ENCODE measurements around the gene PRKG1.
"Not testable (repeated sequence)": the region's sequence is repeated elsewhere in the genome, so short reads cannot be mapped to it uniquely, and the experiment has no call there.

PRKG1 gene

DNA sequence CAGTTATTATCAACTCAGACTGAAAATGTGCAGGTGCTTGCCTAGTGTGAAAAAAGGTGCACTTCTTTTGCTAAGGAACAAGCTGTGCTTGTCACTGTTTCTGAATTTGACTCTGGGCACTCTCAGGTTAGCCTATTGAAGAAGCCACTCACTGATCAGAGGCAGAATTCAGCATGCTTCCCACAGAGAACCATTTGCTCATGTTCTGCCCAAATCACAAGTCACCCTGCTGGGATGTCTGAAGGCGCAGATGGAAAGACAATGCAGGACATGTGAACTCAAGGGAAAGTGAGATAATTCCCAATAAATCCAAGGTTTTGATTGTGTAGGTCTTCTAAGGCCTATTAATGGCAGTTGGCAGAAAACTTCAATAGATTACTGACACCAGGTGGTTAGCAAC lies 672.9 kb downstream of the PRKG1 start:
- no peak for DNase-seq

DNA sequence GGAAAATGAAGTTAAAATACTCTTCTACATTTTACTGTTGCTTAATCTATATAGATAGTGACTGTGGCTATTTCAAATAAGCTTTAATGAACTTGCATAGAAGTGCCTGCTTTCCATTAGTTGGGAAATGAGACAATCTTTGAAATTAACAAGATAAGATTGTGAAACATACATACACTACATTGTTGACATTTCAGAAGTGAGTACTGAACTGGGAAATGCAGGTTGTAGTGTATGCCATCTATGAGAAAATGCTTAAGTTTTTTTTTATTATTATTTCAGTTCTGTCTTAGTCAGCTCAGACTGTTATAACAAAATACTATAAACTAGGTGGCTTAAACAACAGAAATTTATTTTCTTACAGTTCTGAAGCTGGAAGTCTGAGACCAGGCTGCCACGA lies 674.7 kb downstream of the PRKG1 start:
- DNase-seq = no peak

DNA sequence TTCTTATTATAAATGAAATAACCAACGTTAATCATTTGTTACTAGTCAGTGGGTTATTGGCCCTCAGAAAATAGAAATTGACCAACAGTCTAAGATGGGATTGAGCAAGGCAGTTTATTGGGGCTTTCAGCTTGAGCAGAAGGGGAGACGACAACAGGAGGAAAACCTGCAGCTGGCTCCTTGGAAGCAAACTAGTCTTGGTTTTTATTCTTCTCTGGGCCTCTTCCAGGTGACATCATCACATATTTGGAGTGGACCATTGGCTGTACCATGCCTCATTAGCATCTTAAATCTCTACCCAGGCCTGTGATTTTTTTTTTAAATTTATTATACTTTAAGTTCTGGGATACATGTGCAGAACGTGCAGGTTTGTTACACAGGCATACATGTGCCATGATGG lies 684.1 kb downstream of the PRKG1 start:
- no peak for DNase-seq

DNA sequence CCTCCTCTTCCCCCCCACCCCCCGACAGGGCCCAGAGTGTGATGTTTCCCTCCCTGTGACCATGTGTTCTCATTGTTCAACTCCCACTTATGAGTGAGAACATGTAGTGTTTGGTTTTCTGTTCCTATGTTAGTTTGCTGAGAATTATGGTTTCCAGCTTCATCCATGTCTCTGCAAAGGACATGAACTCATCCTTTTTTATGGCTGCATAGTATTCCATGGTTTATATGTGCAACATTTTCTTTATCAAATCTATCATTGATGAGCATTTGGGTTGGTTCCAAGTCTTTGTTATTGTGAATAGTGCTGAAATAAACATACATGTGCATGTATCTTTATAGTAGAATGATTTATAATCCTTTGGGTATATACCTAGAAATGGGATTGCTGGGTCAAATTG lies 684.6 kb downstream of the PRKG1 start:
- DNase-seq = not testable (repeated sequence)

DNA sequence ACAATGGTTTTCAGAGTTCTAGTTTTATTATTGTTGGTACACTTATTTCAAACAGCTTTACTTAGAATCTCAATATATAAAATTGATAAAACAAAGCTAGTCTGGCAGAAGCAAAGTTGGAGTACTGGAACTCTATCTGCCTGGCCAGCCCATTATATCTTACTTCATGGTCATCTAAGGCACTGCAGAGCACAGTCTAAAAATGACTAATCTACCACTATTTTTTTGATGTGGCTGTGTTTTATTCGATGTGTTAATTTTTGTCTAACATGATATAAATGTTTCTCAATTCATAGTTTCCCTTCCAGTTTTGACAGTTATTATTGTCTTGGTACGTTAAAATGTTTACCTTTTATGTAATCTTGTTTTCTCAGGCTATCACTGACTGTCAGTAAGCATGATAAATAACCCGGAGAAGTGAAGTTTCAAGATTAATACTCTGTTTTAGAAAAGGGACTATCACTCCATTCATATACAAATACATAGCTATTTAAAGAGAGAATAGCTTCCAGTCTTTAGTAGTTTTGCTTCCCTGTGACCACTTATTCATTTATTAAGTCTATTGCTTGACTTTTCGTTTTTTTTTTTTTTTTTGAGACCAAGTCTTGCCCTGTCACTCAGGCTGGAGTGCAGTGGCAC lies 685.7 kb downstream of the PRKG1 start:
- no peak for DNase-seq

DNA sequence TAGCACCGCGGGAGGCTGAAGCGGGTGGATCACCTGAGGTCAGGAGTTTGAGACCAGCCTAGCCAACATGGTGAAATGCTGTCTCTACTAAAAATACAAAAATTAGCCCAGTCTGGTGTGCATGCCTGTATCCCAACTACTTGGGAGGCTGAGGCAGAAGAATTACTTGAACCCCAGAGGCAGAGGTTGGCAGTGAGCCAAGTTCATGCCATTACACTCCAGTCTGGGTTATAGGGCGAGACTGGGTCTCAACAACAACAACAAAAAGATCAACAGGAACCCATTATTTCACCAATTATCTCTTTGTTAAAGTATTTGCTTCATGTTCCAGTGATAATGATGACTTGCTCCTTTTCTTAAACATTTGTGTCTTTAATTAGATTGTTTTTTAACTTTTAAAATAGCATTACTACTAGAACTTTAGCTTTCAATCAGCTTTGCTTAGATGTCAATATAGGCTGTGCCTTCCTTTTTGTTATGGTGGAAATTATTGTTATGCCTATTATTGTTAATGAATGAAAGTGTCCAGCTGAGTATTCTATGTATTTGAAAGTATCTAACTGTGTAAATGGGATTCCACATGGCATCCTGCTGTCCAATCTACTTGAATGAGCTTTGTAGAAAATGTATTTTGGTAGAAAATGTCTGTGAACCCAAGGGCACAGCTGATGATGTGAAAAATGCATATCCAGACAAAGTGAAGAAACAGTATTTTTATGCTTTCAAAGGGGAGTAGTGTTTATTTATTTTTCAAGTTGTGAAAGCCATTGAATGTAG lies 686.8 kb downstream of the PRKG1 start:
- DNase-seq = no peak

DNA sequence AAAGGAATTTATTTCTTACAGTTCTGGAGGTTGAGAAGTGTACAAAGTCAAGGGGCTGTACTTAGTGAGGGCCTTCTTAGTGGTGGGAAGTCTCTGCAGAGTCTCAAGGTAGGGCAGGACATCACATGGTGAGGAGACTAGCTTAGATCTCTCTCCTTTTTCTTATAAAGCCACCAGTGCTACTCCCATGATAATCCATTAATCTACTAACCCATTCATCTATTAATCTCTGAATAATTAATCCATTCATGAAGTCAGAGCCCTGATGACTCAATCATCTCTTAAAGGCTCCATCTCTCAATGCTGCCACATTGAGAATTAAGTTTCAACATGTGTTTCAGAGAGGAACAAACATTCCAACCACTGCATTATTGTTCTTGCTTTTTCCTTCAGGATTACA lies 689.5 kb downstream of the PRKG1 start:
- DNase-seq = no peak

DNA sequence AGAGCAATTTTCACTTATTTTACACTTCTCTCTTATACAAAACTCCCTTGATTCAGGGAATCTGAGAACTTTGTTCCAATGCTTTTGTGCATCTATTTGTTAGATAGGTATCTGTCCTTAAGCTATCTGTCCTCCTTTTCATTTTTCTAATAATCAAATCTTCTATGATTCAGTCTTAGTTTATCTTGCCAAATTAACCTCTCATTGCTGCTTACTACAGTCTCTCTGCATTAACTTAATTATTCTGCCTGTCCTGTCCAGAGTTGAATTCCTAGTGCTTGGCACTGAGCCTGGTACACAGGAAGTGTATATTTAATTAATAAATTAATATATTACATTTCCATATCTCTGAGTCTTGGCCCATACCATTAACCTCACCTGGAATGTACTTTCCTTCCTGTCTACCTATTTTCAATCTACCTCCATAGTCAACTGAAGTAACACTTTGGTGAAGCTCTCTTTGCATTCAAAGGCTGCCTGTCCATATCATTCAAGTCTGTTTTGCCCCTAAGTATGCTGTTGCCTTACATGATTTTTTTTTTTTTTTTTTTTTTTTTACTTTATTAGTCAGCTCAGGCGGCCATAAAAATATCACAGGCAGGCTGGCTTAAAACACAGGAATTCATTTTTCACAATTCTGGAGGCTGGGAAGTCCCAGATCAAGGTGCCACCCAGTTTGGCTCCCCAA lies 691.1 kb downstream of the PRKG1 start:
- no peak for DNase-seq

DNA sequence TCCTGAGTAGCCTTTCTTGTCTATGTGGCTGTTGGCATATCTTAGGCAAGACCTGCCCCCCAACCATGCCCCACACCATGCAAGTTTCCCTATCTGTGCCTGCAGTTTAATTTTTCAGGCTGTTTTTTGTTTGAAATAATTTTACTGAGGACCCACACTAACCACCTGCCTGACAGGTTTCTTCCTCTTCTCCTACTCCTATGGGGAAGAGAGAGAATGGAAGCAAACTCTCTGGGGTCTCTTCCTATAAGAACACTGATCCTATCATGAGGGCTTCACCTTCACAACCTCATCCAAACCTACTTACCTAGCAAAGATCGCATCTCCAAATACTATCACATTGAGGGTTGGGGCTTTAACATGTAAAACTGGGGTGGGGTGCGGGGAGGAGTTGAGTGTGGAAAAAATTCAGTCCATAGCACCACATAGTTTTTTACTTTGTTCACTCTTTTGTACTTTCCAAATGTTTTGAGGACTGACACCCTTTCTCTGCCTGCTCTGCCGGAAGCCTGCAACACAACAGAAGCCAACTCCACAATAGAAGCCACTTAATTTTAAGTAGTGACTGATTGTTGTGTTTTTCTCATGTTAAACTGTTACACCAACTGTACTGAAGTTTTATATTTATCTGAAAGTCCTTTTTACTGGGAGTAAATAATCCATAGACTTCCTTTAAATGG lies 692.3 kb downstream of the PRKG1 start:
- DNase-seq = no peak

DNA sequence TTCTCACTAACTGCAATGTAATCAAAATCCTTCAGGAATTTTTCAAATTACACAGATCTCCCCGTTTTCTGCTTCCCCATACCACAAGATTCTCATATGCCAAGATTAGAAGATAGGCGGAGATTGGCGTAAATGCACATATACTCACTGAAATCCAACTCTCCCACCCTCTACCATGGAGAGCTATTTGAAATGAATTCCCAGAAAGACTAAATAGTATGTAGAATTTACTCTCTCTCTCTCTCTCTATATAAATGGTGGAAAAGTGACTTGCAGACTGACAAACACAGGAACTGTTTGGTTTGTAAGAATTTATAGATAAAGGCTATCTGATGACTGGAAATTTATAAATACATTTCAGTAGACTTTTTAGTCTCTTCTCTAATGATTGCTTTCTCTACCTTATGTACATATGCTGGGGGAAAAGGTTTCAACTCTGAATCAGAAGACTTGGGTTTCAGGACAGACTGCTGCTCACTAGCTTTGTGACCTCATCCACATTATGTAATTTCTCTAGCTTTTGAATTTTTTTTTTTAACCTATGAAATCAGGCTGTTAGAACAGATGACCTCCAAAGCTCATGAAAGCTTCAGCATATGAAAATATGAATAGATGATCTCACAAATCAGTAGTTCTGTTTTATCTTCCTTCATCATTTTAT lies 692.9 kb downstream of the PRKG1 start:
- no peak for DNase-seq

DNA sequence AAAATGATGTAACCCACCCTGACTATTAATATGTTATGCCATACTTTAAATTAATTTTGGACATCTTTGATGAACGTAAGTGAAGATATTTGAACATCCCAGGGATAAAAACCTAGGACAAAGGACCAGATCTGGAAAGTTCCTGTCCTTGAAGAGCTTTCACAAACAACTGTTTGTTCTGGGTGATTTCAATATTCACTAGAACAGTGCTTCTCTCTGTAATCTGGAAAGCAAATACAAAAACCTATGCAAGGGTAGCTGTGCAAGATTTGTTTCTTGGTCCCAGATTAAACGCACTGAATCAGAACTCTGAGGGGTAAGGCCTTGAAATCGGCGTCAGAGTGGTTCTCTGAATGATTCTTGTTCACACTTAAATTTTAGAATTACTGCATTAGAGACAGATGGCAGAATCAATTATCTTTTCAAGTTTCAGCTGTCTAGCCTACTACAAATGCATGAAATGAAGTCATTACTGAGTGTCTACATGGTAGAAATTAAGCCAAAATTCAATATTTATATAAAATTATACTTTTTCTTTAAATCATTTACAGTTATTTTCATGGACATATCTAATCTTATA lies 694.7 kb downstream of the PRKG1 start:
- DNase-seq = peak in 3 of 51 donors; percentile 8 to 38 (median 9)

DNA sequence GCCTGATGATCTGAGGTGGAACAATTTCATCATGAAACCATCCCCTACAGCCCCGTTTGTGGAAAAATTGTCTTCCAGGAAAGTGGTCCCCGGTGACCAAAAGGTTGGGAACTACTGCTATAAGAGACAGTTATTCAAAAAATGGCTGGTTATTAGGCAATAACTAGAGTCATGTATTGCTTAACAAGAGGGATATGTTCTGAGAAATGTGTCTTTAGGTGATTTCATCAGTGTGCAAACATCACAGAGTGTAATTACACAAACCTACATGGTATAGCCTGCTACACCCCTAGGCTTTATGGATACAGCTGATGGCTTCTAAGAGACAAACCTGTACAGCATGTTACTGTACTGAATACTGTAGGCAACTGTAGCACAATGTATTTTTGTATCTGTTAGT lies 696.4 kb downstream of the PRKG1 start:
- no peak for DNase-seq

DNA sequence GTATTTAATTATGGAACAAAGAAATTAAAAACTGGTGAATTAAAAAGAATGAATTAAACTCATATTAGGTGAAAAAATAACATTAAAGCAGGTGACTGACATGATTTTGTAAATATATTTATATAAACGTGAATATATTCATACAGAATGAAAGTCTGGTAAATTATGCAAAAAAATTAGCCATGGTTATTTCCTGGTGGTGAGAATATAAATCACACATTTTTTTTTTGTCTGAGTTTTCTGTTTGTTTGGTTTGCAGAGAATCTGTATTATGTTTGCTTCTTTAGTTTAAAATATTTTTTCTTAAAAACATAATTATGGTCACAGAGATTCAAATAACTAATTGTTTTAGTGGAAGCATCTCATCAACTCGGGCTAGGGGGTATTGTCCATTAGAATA lies 698.1 kb downstream of the PRKG1 start:
- no peak for DNase-seq

DNA sequence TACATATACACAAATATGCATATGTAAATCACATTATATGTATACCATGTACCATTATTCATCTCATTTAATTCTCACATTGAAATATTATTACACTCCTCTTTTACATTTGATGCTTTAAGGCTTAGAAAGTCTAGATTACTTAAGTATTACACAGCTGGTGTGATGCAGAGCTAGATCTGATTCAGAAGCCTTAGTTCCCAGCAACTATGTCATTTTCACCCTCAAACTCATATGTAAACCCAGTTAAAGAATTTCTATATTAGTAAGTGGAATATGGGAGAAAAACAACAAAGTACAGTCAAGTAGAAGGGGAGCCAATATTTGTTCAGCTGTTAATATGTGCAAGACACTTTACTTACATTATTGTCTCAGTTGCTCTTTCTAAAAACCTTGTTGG lies 699.4 kb downstream of the PRKG1 start:
- no peak for DNase-seq

DNA sequence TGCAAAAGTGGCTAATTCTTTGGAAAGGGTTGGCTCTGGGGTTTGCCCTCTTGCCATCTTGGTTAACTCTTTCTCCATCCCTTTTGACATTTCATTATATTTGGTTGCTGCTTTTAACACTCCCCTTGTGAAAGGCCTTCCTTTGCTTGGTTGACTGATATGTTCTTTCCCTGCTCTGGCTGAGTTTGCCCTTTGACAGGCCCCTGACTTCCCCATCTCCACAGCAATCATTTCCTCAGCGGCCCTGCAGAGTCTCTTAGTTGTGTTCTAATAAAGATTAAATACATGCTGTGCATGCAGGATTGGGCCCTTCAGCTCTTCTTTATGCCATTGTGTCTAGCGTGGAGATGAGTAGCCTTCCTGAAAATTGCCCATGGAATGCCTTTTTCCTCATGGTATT lies 709.7 kb downstream of the PRKG1 start:
- peak in 1 of 51 donors; percentile 2 for DNase-seq

DNA sequence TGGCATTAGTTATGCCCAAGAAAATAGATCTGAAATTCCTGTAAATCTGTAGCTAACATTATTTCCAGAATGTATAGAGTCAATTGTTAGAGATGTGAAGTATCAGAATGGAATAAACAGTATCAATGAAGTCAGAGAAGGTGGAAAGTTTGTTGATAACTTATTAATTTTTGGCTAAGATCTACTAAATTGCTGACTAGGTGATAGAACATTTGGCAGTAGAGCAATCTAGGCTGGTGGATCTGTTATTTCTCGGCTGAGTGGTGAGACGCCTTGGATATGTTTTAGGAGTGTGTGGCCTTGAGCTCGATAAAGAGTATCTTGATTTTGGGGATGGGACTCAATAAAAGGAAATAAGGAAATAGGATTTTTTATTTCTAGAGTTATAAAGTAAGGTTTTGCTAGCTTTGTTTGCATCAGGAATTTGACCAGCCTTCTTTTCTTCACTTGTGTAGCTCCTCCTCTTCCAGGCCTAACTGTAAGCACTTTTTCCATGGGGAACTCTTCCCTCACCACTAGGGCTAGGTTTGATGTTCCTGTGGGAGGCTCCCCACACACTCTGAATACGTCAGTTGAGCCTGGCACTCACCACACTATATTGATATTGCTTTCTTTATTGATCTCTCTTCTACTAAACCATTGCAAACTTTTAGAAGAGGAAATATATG lies 711.9 kb downstream of the PRKG1 start:
- DNase-seq = no peak

DNA sequence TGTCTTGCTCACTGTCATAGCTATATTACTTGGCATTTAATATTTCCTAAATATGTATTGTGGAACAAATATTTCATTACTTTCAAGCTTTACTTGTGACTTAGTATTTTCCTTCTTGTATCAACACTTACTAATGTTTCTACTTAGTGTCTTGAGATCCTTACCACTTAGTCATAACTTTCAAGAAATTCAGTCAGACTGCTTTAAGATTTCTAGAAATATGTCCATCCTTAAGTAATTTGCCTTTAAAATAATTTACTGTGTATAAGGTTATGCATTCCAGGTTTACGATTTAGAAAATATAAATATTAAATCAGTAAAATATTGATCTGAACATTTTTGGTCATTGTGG lies 712.4 kb downstream of the PRKG1 start:
- DNase-seq = no peak

DNA sequence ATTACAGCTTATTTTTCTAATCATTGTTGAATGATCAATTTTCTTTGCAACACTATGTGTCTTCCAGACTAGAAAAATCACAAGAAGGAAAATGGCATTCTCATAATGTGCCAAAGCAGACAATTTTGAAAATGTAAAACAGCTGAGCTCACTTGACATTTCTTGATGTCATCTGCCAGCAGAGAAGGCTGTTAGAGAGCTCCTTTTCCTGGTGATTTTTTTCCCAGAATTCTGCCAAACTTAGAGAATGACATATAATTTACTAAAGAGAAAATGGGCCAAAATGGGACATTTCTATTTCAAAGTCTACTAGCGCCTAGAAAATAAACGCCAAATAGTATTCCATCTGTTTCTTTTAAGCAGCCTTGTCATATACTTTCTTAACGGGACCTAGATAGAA lies 714.0 kb downstream of the PRKG1 start:
- DNase-seq = no peak

DNA sequence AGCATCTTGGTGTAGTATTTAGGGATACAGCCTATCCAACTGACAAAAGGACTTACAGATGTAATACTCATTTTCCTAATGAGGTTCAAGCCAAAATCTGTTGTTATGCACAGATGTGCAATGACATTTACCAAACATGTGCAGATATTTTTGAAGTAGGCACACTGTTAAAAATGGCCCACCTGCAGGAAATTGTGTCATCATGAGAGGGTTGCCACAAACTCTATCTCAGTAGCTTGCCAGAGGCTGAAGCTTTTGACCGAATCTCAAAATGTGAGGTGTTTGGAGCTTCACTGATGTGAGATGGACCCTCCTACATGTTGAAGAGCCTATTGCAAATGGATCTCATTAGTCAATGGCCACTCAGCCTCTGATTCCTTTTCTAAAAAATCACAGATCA lies 714.8 kb downstream of the PRKG1 start:
- DNase-seq = no peak

DNA sequence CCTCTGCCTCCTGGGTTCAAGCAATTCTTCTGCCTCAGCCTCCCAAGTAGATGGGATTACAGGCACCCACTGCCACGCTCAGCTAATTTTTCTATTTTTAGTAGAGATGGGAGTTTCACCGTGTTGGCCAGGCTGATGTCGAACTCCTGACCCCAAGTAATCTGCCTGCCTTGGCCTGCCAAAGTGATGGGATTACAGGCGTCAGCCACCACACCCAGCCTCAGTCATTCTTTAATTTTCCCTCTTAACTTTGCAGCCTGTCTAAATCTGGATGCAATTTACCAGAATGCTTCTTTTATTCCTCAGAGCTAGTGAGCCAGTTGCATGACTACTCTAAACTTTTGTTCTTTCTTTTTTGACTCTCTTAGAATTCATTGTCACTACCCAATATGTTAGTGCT lies 715.6 kb downstream of the PRKG1 start:
- no peak for DNase-seq

DNA sequence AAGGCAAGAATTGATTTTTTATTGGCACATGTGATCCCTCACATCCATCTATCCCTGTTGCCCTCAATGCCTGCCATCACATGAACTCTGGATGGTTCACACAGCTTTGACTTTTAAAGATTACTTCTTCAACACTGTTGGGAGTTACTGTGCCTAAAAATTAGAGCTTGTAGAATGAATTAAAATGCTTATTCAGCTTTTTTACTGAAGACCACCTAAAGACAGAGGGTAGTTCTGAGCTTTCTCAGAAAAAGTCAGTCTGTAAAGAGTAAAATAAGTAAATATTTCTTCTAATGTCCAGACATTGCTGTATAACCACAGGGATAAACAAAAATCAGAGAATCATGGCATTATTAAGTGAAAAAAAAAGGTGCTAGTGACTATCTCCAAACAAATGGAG lies 718.4 kb downstream of the PRKG1 start:
- no peak for DNase-seq

Data from hypothalamus (tissue), 51 donors.